ENCODE results near the gene ILKAP.
A peak's percentile ranks its signal among the peaks of the same experiment; 100 is the strongest.

ILKAP gene

DNA sequence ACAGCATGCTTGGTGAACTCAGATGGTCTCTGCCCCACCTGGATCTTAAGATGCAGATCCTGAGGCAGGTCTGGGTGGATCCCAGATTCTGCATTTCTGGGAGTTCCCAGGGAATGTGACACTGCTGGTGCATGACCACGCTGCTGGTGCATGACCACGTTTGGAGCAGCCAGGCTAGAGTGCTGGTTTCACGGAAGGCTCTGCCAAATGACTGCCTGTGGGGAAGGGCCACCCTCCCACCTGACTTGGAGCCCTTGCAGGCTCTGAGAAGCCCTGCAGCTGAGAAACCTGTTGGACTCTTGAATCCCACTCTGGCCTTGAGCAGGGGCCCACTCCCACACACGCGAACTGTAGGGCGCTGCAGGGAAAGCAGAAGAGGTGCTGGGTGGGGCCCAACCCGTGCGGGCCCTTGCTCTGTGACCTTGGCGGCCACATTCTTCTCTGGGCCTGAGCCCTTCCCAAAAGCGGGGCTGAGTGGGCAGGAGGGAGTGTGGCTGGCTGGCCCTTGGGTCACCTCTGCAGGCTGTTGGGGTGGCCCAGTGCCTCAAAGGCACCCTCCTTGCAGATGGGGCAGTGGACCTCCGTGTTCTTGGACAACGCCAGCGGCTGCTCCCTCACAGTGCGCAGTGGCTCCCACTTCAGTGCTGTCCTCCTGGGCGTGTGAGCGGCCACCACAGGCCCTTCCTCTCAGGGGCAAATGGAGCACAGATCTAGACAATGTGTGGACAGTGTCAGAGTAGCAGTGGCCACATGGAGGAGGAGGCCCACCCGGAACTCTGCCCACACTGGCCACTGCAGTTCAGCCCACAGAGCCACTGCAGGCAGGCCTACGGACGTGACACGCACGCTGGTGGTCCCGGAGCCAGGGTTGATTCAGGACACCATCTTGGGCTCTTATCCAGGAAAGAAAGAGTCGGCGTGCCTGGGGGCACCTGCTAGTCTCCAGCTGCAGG lies 36.8 kb downstream of the ILKAP start:
- ATAC-seq (no peak), DNase-seq (ENCODE audit: low spot score in 2 of 2) (no peak)
- H3K4me1 Mint-ChIP-seq: peaks cover 7% of the 10 kb centered on the region
- H3K27ac Mint-ChIP-seq: no peak overlapping the region
- peaks cover 31% of the 10 kb centered on the region for H3K36me3 Mint-ChIP-seq
- no peaks in the 10 kb centered on the region for H3K9me3 Mint-ChIP-seq
- H3K4me3 Mint-ChIP-seq: no peak overlapping the region

DNA sequence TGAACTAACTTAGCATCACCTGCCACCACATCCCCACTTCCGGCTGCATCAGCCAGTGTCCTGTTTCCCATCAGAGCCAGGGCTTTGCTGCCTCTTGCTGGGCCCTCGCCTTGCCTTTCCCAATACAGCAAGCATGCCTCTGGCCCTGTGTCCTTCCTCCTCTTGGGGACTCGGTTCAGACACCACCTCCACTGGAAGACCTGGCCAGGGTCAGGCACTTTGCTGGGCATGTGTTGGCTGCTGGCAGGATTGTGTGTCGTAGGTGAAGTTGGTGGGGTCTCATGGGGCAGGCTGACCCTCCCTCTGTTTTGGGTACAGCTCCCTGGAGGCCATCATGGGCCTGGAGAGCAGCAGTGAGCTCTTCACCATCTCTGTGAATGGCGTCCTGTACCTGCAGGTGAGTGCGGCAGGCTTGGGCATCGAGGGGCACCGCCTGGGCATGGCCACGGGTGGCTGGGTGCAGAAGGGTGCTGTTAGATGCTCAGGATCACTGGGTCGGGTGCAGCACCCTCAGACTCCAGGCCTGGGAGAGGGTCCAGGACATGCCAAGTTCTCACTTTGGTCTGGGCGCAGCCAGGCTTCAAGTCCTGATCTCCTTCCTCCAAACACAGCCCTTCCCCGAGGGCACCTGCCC lies 38.1 kb downstream of the ILKAP start:
- H3K27ac Mint-ChIP-seq: no peak overlapping the region

DNA sequence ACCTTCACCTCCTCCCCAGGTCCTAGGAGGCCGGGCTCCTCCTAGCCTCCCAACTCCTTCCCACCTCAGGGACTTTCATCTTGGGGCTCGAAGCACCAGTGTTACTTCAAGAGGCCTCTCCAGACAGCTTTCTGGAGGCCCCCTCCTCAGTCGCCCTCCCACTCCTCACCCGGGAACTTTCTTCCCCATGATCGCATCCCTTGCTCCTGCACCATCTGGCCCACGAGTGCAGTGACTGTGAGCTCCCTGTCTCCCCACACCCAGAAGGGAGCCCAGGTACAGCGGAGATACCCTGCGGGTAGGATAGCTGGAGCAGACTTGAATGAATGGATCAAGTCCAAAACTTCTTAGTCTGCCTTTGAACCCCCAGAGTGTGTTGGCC lies 38.6 kb downstream of the ILKAP start:
- Mint-ChIP-seq H3K9me3 (no peaks in the 10 kb centered on the region), H3K4me3 (no peak overlapping the region), H3K4me1 (peaks cover 7% of the 10 kb centered on the region), H3K27ac (no peak overlapping the region), H3K36me3 (peaks cover 13% of the 10 kb centered on the region)
- ATAC-seq (no peak), DNase-seq (ENCODE audit: low spot score in 2 of 2) (no peak)

More for the DNA sequence above, 38.1 kb downstream of the ILKAP start:
- Mint-ChIP-seq H3K36me3 (peaks cover 18% of the 10 kb centered on the region), H3K4me1 (peaks cover 7% of the 10 kb centered on the region), H3K9me3 (no peaks in the 10 kb centered on the region), H3K4me3 (no peak overlapping the region)
- no peak for ATAC-seq
- DNase-seq (ENCODE audit: low spot score in 2 of 2): no peak

DNA sequence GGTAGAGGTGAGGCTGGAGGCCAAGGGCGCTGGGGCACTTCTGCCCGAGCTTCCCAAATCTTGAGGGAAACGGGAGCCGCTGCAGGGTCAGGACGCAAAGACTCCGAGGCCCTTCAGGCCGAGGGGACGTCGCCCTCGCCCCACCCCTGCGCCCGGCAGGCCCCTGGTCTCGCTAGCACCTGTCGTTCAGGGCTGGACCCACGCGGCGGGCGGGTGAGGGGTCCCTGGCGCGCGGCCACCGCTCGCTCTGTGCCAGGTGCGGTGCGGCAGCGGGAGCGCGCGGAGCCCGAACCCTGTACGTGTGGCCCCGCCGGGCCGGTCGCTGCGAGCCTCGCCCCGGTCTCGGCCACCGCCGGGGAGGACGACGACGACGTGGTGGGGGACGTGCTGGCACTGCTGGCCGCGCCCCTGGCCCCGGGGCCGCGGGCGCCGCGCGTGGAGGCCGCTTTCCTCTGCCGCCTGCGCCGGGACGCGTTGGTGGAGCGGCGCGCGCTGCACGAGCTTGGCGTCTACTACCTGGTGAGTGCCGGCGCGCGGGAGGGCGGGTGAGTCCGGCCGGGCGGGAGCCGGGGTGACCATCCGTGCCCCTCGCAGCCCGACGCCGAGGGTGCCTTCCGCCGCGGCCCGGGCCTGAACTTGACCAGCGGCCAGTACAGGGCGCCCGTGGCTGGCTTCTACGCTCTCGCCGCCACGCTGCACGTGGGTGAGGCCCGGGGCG lies 39.9 kb downstream of the ILKAP start:
- Mint-ChIP-seq H3K4me3 (no peak overlapping the region), H3K4me1 (peaks cover 14% of the 10 kb centered on the region), H3K36me3 (peaks cover under 1% of the 10 kb centered on the region), H3K27ac (no peak overlapping the region), H3K9me3 (no peaks in the 10 kb centered on the region)
- ATAC-seq: no peak
- no peak for DNase-seq (ENCODE audit: low spot score in 2 of 2)

DNA sequence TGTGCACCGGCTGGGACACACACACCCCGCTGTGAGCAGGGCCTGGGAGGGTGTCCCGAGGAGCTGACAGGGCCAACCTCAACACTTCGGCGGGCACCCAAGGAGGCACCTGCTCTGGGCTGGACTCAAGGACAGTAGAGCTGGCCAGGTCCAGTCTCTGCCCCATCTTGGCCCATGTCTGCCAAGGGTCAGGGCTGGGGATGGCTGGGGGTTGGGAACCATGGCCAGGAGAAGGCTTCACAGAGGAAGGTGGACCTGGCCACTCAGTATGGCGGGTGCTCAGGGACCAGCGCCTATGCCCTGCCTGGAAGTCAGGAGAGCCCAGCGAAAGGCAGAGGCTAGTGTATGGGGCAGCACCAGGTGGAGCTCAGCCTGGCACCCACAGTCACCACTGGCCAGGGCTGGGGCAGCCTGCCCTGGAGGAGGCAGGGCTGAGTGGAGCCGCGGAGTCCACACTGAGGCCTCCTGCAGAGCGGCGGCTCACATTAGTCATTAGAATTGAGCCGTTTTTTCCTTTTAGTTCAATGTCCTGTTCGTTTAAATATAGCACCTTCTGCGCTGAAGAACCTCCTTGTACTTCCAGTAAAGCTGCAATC lies 40.6 kb downstream of the ILKAP start:
- Mint-ChIP-seq H3K9me3 (no peaks in the 10 kb centered on the region), H3K4me1 (peaks cover 14% of the 10 kb centered on the region), H3K4me3 (no peak overlapping the region), H3K27ac (no peak overlapping the region), H3K36me3 (no peaks in the 10 kb centered on the region)
- ATAC-seq (no peak), DNase-seq (ENCODE audit: low spot score in 2 of 2) (no peak)

DNA sequence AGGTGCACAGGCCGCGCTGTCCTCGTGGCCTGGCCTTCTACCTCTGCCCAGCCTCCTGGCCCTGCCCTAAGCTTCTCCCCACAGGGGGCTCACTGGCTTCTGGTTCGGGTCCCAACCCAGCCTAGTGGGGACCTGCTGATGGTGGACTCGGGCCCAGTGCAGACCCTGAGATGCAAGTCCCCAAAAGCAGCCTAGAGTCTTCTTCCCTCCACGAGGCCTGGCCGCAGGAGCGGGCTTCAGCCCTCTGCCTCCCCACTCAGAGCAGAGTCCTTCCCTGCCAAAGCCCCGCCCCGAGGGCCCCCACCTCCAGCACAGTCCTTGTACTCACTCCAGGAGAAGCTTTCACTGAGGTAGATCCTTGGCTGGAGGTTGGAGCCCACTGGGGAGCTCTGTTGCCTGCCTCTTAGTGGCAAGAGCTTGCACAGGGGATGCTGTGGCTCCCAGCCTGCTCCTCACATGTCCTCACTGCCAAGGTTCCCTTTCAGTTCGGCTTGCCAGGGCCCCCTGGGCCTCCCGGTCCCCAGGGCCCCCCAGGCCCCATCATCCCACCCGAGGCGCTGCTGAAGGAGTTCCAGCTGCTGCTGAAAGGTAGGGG lies 41.1 kb downstream of the ILKAP start:
- Mint-ChIP-seq H3K36me3 (no peaks in the 10 kb centered on the region), H3K27ac (no peak overlapping the region), H3K4me1 (peaks cover 14% of the 10 kb centered on the region), H3K9me3 (no peaks in the 10 kb centered on the region), H3K4me3 (no peak overlapping the region)
- DNase-seq (ENCODE audit: low spot score in 2 of 2) (no peak), ATAC-seq (no peak)

DNA sequence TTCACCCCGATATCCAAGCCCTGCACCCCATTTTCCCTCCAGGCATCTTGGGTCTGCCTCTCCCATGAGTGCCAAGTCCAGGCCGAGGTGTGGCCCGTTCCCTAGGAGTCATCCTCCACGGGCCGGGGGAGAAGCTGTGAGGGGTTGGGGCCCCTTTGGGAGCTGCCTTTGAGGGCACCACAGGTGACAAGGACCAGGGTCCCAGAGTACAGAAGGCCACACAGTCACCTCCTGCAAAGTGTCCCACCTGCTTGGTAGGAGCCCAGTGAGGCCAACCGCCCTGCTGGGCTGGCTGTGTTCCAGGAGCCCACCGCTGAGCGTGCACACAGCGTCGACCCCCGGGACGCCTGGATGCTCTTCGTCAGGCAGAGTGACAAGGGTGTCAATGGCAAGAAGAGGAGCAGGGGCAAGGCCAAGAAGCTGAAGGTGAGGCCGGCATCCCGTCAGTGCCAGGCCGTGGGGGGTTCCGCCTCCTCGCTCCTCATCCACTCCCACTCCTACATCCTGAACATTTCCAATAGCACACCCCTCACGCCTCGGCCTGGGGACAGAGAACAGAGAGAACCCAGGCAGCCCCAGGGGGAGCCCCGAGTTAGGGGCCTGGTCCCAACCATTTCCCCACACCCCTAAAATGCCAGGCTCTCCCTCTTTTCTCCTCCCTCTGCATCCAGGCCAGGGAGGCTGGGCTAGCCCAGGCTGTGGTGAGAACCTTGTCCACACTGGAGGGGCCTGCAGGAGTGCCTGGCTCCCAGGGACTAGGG lies 42.0 kb downstream of the ILKAP start:
- Mint-ChIP-seq H3K36me3 (no peaks in the 10 kb centered on the region), H3K4me1 (peaks cover 14% of the 10 kb centered on the region), H3K27ac (no peak overlapping the region), H3K4me3 (no peak overlapping the region), H3K9me3 (no peaks in the 10 kb centered on the region)
- DNase-seq (ENCODE audit: low spot score in 2 of 2) (no peak), ATAC-seq (no peak)

DNA sequence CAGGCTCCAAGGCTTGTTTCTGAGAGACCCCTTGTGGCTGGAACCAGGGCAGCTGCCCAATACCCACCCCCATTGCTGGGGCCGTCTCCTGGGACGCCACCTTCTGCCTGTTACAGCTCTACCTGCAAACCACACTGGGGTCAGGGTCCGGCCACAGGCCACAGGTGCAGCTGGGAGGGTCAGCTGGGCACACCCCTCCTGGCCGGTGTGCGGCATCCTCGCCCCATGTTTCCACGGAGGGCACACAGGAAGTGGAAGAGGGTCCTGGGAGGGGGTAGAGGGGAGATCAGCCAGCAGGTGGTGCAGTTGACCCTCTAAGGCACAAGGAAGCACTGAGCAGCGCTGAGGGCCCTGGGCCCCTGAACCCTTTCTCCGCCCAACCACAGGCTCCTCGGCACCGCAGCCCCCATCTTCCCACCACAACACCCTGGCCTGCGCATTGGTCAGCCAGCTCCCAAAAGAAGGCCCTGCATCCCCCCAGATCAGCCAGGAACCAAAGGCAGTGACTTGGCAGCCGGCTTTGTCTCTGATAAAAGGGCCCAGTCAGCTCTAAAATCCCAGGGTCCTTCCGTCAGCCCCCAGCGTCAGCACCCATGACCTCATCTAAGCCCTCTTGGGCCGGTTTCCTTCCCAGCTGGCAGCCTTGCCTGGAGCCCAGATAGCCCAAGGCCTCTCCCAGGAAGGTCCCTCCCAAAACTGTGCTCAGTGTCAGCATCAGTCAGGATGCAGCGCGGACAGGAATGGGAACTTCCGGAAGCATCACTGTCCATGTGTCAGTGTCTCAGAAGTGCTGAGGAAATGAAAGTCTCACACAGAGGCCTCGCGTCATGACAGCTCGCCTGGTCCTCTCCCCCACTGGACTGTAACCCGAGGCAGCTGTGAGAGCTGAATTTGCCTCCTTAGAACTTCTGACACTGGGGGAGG lies 43.0 kb downstream of the ILKAP start:
- peak overlapping the region; percentile 59 for H3K4me3 Mint-ChIP-seq
- peaks cover 14% of the 10 kb centered on the region for H3K4me1 Mint-ChIP-seq
- H3K36me3 Mint-ChIP-seq: no peaks in the 10 kb centered on the region
- H3K27ac Mint-ChIP-seq: no peak overlapping the region
- no peak for DNase-seq (ENCODE audit: low spot score in 2 of 2)
- H3K9me3 Mint-ChIP-seq: no peaks in the 10 kb centered on the region
- no peak for ATAC-seq

DNA sequence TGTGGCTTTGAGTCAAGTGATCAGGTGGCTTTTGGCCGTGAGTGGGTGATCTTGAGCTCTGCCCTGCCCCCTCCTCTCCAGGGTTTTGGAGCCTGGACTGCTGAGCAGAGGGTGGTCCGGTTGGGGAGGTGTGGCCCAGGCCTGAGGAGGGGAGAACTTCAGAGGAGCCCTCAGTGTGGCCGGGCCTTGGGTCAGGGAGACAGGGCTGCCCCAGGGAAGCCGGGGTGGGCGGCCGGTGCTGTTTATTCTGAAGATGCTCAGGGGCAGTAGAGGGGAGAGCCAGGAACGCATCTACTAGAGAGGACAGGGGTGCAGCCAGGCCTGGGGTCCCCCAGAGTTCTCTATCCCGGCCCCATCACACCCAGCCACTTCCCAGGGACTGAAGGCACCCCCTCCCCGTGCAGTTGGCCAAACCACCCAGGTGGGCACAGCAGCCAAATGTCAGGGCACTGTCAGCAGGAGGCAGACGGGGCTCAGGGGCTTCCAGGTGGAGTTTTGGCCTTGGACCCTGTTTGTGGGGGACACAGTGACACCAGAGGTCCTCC lies 43.8 kb downstream of the ILKAP start:
- no peaks in the 10 kb centered on the region for H3K36me3 Mint-ChIP-seq
- H3K9me3 Mint-ChIP-seq: no peaks in the 10 kb centered on the region
- H3K4me1 Mint-ChIP-seq: peaks cover 8% of the 10 kb centered on the region
- no peak for ATAC-seq
- peak overlapping the region; percentile 59 for H3K4me3 Mint-ChIP-seq
- no peak for DNase-seq (ENCODE audit: low spot score in 2 of 2)
- H3K27ac Mint-ChIP-seq: no peak overlapping the region

DNA sequence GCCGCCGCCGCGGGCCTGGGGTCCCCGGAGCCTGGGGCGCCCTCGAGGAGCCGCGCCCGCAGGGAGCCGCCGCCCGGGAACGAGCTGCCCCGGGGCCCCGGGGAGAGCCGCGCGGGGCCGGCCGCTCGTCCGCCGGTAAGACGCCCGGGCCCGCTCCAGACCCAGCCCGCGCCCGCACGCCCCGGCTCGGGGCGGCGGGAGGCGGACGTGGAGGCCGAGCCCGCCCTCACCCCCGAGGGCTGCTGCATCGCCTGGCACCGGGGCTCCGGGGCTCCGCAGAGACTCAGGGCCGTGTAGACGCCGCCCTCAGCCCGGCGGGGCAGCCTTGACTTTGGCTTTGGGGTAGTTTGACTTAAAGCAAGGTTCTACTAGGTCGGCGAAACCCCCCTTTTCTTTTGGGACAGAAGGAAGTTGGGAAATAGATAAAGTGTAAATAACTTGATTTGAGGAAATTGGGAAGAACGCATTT lies 44.4 kb downstream of the ILKAP start:
- peak; percentile 47 for ATAC-seq
- Mint-ChIP-seq H3K36me3 (no peaks in the 10 kb centered on the region), H3K9me3 (no peaks in the 10 kb centered on the region), H3K4me1 (peaks cover 7% of the 10 kb centered on the region), H3K27ac (no peak overlapping the region), H3K4me3 (peak overlapping the region; percentile 59)
- no peak for DNase-seq (ENCODE audit: low spot score in 2 of 2)

DNA sequence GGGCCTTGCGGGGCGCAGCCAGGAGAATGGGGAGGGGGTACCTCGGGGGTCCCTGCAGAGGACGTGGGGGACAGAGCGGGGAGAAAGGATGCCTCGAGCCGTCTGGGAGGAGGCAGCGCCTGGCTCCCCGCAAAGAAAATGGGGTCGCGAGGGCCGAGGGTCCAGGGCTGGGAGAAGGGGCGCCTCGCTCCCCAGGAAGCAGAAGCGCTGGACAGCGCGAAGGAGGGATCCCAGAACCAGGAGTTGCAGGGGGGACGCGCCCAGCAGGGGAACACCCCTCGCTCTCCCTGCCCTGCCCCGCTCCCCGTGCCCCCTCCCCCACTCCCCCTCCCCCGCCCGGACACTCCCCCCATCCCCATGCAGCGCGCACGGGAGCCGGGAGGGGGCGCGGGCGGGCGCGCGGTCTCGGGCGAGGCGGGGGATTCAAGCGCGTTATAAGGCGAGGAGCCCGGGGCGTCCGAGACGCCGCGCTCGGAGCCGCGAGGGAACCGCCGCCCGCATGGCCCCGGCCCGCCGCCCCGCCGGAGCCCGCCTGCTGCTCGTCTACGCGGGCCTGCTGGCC lies 44.9 kb downstream of the ILKAP start, which contains the start of gene ERFE:
Gene ERFE (plus strand): TSS at position 462 of the 562 bp plus-strand sequence. CDS start 38 bp downstream, at position 500.
- DNase-seq (ENCODE audit: low spot score in 2 of 2) (peak; percentile 30 to 70), ATAC-seq (peak; percentile 62)
- Mint-ChIP-seq H3K36me3 (no peaks in the 10 kb centered on the region), H3K27ac (no peak within 1 kb of the TSS), H3K9me3 (no peaks in the 10 kb centered on the region), H3K4me3 (peak within 1 kb of the TSS; percentile 59), H3K4me1 (peaks cover 7% of the 10 kb centered on the region)

DNA sequence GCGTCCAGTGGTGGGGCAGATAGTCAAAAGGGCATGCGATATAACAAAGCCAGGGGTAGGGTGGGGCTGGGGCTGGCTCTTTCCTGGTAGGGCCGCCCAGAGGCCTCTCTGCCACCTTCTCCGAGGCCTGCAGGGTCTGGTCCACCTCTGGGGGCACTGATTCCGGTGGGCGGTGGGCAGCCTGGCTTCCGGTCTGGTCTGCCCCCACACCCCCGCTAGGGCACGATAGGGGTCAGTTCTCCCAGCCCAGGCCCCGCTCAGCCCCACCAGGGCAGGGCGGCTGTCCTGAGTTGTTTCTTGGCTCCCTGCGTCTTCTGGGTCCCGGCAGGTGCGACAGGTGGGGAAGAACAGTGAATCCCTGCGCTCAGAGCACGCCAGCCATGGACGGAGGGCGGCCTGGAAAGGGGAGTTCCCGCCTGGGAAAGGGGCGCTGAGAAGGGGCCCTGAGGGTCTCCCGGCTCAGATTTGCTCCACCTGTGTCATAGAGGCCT lies 45.4 kb downstream of the ILKAP start:
- Mint-ChIP-seq H3K9me3 (no peaks in the 10 kb centered on the region), H3K36me3 (no peaks in the 10 kb centered on the region), H3K4me1 (peaks cover 7% of the 10 kb centered on the region), H3K4me3 (peak overlapping the region; percentile 23), H3K27ac (no peak overlapping the region)
- no peak for DNase-seq (ENCODE audit: low spot score in 2 of 2)
- ATAC-seq: no peak

Measured in stimulated activated effector memory CD8-positive, alpha-beta T cell treated with anti-CD3 and anti-CD28 coated beads, Interleukin-12 subunit alpha, Interleukin-12 subunit beta, amount 100 ng/mL, for 72 hours (primary cell).